GM10266 (cell line): ENCODE measurements around the gene DAAM1.

Source experiments
- DNase-seq: peaks from one replicate; pipeline ENCODE4 v3.0.0; 2012; ENCODE audit errors: extremely low spot score
- TF ChIP-seq, protein P1 (sequence below): IDR thresholded peaks from 2 replicates; pipeline ENCODE4 v1.5.1; 2012; ENCODE audit warnings: mild to moderate bottlenecking, low read depth; ENCODE audit not compliant: control insufficient read depth, insufficient read depth; ENCODE audit errors: missing control alignments

DAAM1 gene

GRCh38 chr14:59281609-59282377, 93.3 kb downstream of the DAAM1 start:
- DNase-seq: no peak
- TF ChIP-seq, protein P1, sequence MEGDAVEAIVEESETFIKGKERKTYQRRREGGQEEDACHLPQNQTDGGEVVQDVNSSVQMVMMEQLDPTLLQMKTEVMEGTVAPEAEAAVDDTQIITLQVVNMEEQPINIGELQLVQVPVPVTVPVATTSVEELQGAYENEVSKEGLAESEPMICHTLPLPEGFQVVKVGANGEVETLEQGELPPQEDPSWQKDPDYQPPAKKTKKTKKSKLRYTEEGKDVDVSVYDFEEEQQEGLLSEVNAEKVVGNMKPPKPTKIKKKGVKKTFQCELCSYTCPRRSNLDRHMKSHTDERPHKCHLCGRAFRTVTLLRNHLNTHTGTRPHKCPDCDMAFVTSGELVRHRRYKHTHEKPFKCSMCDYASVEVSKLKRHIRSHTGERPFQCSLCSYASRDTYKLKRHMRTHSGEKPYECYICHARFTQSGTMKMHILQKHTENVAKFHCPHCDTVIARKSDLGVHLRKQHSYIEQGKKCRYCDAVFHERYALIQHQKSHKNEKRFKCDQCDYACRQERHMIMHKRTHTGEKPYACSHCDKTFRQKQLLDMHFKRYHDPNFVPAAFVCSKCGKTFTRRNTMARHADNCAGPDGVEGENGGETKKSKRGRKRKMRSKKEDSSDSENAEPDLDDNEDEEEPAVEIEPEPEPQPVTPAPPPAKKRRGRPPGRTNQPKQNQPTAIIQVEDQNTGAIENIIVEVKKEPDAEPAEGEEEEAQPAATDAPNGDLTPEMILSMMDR: no peak

DNA sequence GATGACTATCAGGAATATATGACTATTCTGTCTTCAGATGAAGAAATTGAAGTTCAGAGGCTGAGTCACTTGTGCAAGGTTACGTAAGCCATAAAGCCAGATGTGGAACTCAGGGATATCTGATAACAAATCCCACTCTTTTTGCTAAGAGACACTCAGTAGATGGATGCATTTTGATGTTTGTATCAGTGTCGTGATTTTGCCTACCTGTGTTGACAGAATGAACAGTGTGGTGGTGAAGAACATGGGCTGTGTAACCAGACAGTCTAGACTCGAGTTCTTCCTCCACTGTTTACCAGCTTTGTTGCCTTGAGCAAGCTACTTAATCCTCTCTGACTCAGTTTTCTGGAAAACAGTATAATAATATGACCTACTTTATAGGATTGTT, 93.9 kb downstream of the DAAM1 start:
- no peak for DNase-seq
- TF ChIP-seq, protein P1: no peak

- TF ChIP-seq, protein P1: no peak
- no peak for DNase-seq
These were observed 94.9 kb downstream of the DAAM1 start for GRCh38 chr14:59283361-59283760.

- DNase-seq: no peak
- TF ChIP-seq, protein P1: no peak
These were observed 95.6 kb downstream of the DAAM1 start for GRCh38 chr14:59284059-59284458.

DNA sequence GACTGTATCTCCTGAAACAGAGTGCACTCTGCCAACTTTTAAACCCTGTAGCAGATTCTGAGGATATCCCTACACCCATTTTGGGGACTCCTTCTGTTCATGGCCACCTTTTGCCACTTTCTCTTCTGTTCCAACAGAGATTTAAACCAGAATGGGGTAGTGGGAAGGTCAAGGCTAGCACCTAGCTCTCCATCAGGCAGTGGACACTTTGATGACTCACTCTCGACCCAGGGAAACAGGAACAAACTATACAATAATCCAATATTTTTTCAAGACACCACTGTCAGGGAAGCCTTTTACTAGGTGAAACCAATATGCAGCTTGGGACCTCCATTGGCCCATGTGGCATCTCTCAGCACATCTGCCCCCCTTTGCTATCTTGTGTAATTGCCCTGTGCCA, 103.6 kb downstream of the DAAM1 start:
- TF ChIP-seq, protein P1: no peak
- DNase-seq: no peak

DNA sequence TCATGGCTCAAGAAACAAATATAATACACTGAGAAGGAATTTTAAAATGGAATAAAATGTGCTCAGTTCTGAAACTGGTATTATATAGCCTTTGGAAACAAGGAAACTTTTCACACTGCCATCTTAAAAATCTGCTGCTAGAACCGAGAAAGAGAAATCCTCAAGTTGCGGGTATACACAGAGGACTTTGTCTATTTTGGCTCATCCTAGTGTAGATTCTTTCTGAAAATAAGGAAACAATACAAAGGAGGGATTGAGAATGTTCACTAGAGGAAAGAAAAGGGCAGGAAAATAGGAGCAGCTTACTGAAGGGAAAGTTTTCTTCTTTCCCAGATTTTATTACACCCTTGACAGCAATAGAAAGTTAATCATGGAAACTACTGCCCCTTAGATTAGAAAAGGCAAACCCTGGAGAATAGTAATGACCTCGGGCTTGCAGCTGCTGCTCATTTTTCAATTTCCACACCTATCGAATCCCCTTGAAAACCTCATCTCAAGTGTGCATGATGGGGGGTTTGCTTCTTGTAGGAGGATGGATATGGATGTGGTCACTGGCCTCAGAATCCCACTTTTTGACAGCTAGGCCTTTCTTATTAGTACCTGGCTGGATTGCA, 104.6 kb downstream of the DAAM1 start:
- TF ChIP-seq, protein P1: no peak
- no peak for DNase-seq
